Stimulated activated CD4-positive, alpha-beta T cell treated with anti-CD3 and anti-CD28 coated beads, TNF-alpha, amount 100 ng/mL, for 1 hour (primary cell): Measurements from ENCODE around the gene ADCK2.
A peak's percentile ranks its signal among the peaks of the same experiment; 100 is the strongest.
"Not testable (repeated sequence)": the region's sequence is repeated elsewhere in the genome, so short reads cannot be mapped to it uniquely, and the experiment has no call there.

Source experiments
- DNase-seq, 3 donors: peaks; one replicate each; pipeline ENCODE4 v3.0.0-alpha.2; 2020; ENCODE audit warnings: low read depth in 3 of 3, low spot score in 1 of 3

The ADCK2 gene

GRCh38 chr7:140693849-140694248 is 21.1 kb downstream of the ADCK2 start:
- DNase-seq = not testable (repeated sequence)

- DNase-seq = no peak
Observed at GRCh38 chr7:140694592-140694991, 21.8 kb downstream of the ADCK2 start.

- DNase-seq = no peak
Observed at GRCh38 chr7:140695381-140695780, 22.6 kb downstream of the ADCK2 start.

- DNase-seq = peak; percentile 77 to 91 (median 83)
Observed at GRCh38 chr7:140696024-140696679, 23.4 kb downstream of the ADCK2 start.

- DNase-seq = peak; percentile 13 to 44 (median 42)
Observed at GRCh38 chr7:140696680-140697446, 24.1 kb downstream of the ADCK2 start, which contains the start of gene NDUFB2. TSS of gene NDUFB2 (plus strand) at chr7:140696708. CDS start at chr7:140696745, 37 bp downstream.

GRCh38 chr7:140697447-140698143 is 24.9 kb downstream of the ADCK2 start:
- DNase-seq = no peak

GRCh38 chr7:140698477-140698876 is 25.7 kb downstream of the ADCK2 start:
- no peak for DNase-seq

GRCh38 chr7:140702774-140703173 is 30.0 kb downstream of the ADCK2 start:
- no peak for DNase-seq

- DNase-seq = no peak
Observed at GRCh38 chr7:140704205-140704604, 31.5 kb downstream of the ADCK2 start.

GRCh38 chr7:140707132-140707531 is 34.4 kb downstream of the ADCK2 start:
- no peak for DNase-seq

- DNase-seq = not testable (repeated sequence)
Observed at GRCh38 chr7:140708764-140709163, 36.0 kb downstream of the ADCK2 start.

GRCh38 chr7:140712392-140712791 is 39.6 kb downstream of the ADCK2 start:
- not testable (repeated sequence) for DNase-seq

- DNase-seq = no peak
Observed at GRCh38 chr7:140714331-140715040, 41.7 kb downstream of the ADCK2 start.

- no peak for DNase-seq
Observed at GRCh38 chr7:140719721-140720120, 47.0 kb downstream of the ADCK2 start.

- DNase-seq = no peak
Observed at GRCh38 chr7:140722254-140722653, 49.5 kb downstream of the ADCK2 start.

- DNase-seq = peak in 2 of 3 donors; percentile 2 to 7
Observed at GRCh38 chr7:140723006-140723405, 50.3 kb downstream of the ADCK2 start.

GRCh38 chr7:140723574-140723973 is 50.8 kb downstream of the ADCK2 start:
- DNase-seq = no peak

- DNase-seq = no peak
Observed at GRCh38 chr7:140724706-140725105, 52.0 kb downstream of the ADCK2 start.

- no peak for DNase-seq
Observed at GRCh38 chr7:140726281-140726680, 53.5 kb downstream of the ADCK2 start.

GRCh38 chr7:140732416-140732815 is 59.7 kb downstream of the ADCK2 start:
- DNase-seq = no peak

- no peak for DNase-seq
Observed at GRCh38 chr7:140734096-140734495, 61.4 kb downstream of the ADCK2 start.
